OCI-LY1 (cell line): ENCODE measurements around the gene NEB.

Experiments
- H2AFZ ChIP-seq: fragments of 200-600 bp; sonication (generic), shearing (Covaris generic); 2 replicates; pipeline ENCODE4 v1.6.0; 2014; ENCODE audit warnings: antibody characterized with exemption, mild to moderate bottlenecking, low read length
- H3F3A ChIP-seq: fragments of 200-600 bp; sonication (generic), shearing (Covaris generic); 2 replicates; pipeline ENCODE4 v1.6.0; 2014; ENCODE audit warnings: mild to moderate bottlenecking, antibody characterized with exemption, low read length, moderate library complexity; ENCODE audit not compliant: insufficient read depth
- H3K27ac ChIP-seq: fragments of 200-600 bp; sonication (generic); 2 replicates; pipeline ENCODE4 v1.5.1; 2014; ENCODE audit warnings: low read length, mixed run types, mild to moderate bottlenecking, low read depth; ENCODE audit not compliant: poor library complexity, severe bottlenecking
- H3K27me3 ChIP-seq: fragments of 200-600 bp; sonication (generic); 2 replicates; pipeline ENCODE4 v1.6.0; 2014; ENCODE audit warnings: antibody characterized with exemption, mild to moderate bottlenecking, low read length, moderate library complexity; ENCODE audit not compliant: insufficient read depth
- H3K36me3 ChIP-seq: fragments of 200-600 bp; sonication (generic); 2 replicates; pipeline ENCODE4 v1.6.1; 2014; ENCODE audit warnings: mild to moderate bottlenecking, antibody characterized with exemption, low read length, moderate library complexity, mixed read lengths; ENCODE audit not compliant: insufficient read depth
- H3K4me1 ChIP-seq: fragments of 200-600 bp; sonication (generic); 2 replicates; pipeline ENCODE4 v1.5.1; 2014; ENCODE audit warnings: mild to moderate bottlenecking, low read length, moderate library complexity; ENCODE audit not compliant: insufficient read depth, severe bottlenecking
- H3K4me2 ChIP-seq: fragments of 200-600 bp; sonication (generic), shearing (Covaris generic); 2 replicates; pipeline ENCODE4 v1.6.1; 2014; ENCODE audit warnings: low read length
- H3K4me3 ChIP-seq: fragments of 200-600 bp; sonication (generic); 2 replicates; pipeline ENCODE4 v1.5.1; 2014; ENCODE audit warnings: low read length, low read depth, mild to moderate bottlenecking, mixed read lengths; ENCODE audit not compliant: poor library complexity, severe bottlenecking
- H3K79me2 ChIP-seq: fragments of 200-600 bp; shearing (Covaris generic); 2 replicates; pipeline ENCODE4 v1.6.1; 2016; ENCODE audit warnings: mixed run types, low read length, mixed read lengths; ENCODE audit not compliant: insufficient read depth
- H3K9ac ChIP-seq: fragments of 200-600 bp; sonication (generic), shearing (Covaris generic); 2 replicates; pipeline ENCODE4 v1.6.1; 2014; ENCODE audit warnings: mild to moderate bottlenecking, low read length, mixed read lengths
- H3K9me2 ChIP-seq: fragments of 200-600 bp; sonication (generic), shearing (Covaris generic); 2 replicates; pipeline ENCODE4 v1.6.1; 2014; ENCODE audit warnings: low read depth, mild to moderate bottlenecking, low read length, mixed read lengths
- H3K9me3 ChIP-seq: fragments of 200-600 bp; shearing (Covaris generic); 2 replicates; pipeline ENCODE4 v1.6.1; 2014; ENCODE audit warnings: low read length, mixed read lengths
- H4K20me1 ChIP-seq: fragments of 200-600 bp; sonication (generic), shearing (Covaris generic); 2 replicates; pipeline ENCODE4 v1.6.0; 2016; ENCODE audit warnings: mild to moderate bottlenecking, low read length; ENCODE audit not compliant: insufficient read depth
- CTCF ChIP-seq: fragments of 200-600 bp; sonication (generic), shearing (Covaris generic); IDR thresholded peaks from 2 replicates; pipeline ENCODE4 v1.5.1; 2017; ENCODE audit warnings: mild to moderate bottlenecking, antibody characterized with exemption, low read length, moderate library complexity, mixed read lengths
- EZH2 ChIP-seq: fragments of 200-600 bp; sonication (generic), shearing (Covaris generic); IDR thresholded peaks from 2 replicates; pipeline ENCODE4 v1.8.0; 2017; ENCODE audit warnings: borderline replicate concordance, mixed run types, mild to moderate bottlenecking, antibody characterized with exemption, low read length, moderate library complexity, mixed read lengths

Gene NEB

GRCh38 chr2:151733771-151734672 is at the start of gene NEB:
NEB (minus strand) TSS chr2:151734476; CDS start chr2:151733156, 1,320 bp downstream.
- no peaks in the 10 kb centered on the region for H3K36me3 ChIP-seq
- TF ChIP-seq CTCF, result no peak
- TF ChIP-seq EZH2, result no peak
- H3K9ac ChIP-seq, result no peak within 1 kb of the TSS
- H2AFZ ChIP-seq, result no peak within 1 kb of the TSS
- no peaks in the 10 kb centered on the region for H4K20me1 ChIP-seq
- no peaks in the 10 kb centered on the region for H3K27me3 ChIP-seq
- no peaks in the 10 kb centered on the region for H3K9me2 ChIP-seq
- H3K9me3 ChIP-seq, result no peaks in the 10 kb centered on the region
- no peak within 1 kb of the TSS for H3K4me3 ChIP-seq
- H3K4me1 ChIP-seq, result no peaks in the 10 kb centered on the region
- no peak within 1 kb of the TSS for H3K4me2 ChIP-seq
- no peaks in the 10 kb centered on the region for H3F3A ChIP-seq
- H3K27ac ChIP-seq, result no peak within 1 kb of the TSS
- H3K79me2 ChIP-seq, result no peaks in the 10 kb centered on the region

GRCh38 chr2:151783133-151783520 is 48.9 kb upstream of the NEB start:
- TF ChIP-seq EZH2 (no peak), CTCF (no peak)
- no peak overlapping the region for H3K4me2 ChIP-seq
- peaks cover 36% of the 10 kb centered on the region for H3K36me3 ChIP-seq
- no peaks in the 10 kb centered on the region for H3K9me2 ChIP-seq
- no peak overlapping the region for H3K9ac ChIP-seq
- no peak overlapping the region for H2AFZ ChIP-seq
- no peaks in the 10 kb centered on the region for H3K9me3 ChIP-seq
- H3F3A ChIP-seq, result no peaks in the 10 kb centered on the region
- H4K20me1 ChIP-seq, result no peaks in the 10 kb centered on the region
- H3K79me2 ChIP-seq, result no peaks in the 10 kb centered on the region
- no peaks in the 10 kb centered on the region for H3K4me1 ChIP-seq
- H3K27me3 ChIP-seq, result no peaks in the 10 kb centered on the region
- no peak overlapping the region for H3K4me3 ChIP-seq
- H3K27ac ChIP-seq, result no peak overlapping the region

GRCh38 chr2:151782378-151783132 is 48.3 kb upstream of the NEB start:
- Histone ChIP-seq H3K9me3 (no peaks in the 10 kb centered on the region), H3K36me3 (peaks cover 36% of the 10 kb centered on the region), H3K4me2 (no peak overlapping the region), H3F3A (no peaks in the 10 kb centered on the region), H3K9me2 (no peaks in the 10 kb centered on the region), H4K20me1 (no peaks in the 10 kb centered on the region), H2AFZ (no peak overlapping the region), H3K4me1 (no peaks in the 10 kb centered on the region), H3K27ac (no peak overlapping the region), H3K9ac (no peak overlapping the region), H3K79me2 (no peaks in the 10 kb centered on the region), H3K27me3 (no peaks in the 10 kb centered on the region), H3K4me3 (no peak overlapping the region)
- no peak for TF ChIP-seq EZH2
- no peak for TF ChIP-seq CTCF
